ENCODE results near the gene SLAMF1. TPM values are rescaled to one million over a fixed set of nuclear protein-coding genes. Genes with fewer than 3 reads are reported as not detected.

SLAMF1 gene
- total RNA-seq, 2 donors from 2014 or later = not detected

DNA sequence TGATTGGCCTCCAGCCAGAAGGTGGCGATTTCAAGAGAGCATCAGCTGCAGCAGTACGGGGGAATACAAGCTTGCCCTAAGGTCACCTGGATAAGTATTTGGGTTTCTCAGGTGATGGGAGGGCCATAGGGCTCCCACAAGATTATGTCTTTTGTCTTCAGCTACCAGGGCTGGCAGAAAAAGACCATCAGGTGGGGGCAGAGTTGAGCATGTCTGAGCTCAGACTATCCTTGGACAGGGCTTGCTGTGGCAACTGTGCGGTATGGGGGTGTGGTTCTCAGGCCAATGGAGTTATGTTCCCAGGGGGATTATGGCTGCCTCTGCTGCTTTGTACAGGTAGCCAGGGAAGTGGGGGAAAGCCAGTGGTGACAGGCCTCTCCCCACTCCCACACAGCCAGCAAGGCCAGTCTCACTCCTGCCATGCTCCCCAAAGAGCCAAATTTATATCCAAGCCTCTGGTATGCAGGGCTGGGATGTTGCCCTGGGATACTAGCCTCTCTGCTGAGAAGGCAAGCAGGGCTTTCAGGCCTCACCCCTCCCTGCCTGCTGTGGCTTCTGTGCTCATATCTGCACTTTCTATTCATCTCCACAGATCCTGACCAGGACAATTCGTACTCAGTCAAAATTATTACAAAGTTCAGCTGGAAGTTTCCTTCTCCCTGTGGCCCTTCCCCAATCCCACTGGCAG is 40.9 kb downstream of the SLAMF1 start:
- no peak for ATAC-seq
- peak in 1 of 4 donors; percentile 11 for DNase-seq
- Histone ChIP-seq H3K4me3 (no peak overlapping the region), H3K27me3 (no peaks in the 10 kb centered on the region), H3K9me3 (no peaks in the 10 kb centered on the region), H3K4me1 (no peaks in the 10 kb centered on the region), H3K27ac (no peak overlapping the region), H3K36me3 (replicated peaks in 1 of 2; ENCODE audit: insufficient read depth in 1 of 2, low read depth in 2 of 2) (no peaks in the 10 kb centered on the region)
- 83 to 95% methylated on average over 4 of the region's 4 CpGs for WGBS, 2 donors
- intact Hi-C loops (cut with DNase I) = loop anchor here (5.0 kb wide), 1 partner anchor 179 kb away; no protein-coding TSS in a partner anchor
- TF ChIP-seq POLR2A (IDR thresholded peaks at IDR 0.05) = no peak
- TF ChIP-seq, protein P1, sequence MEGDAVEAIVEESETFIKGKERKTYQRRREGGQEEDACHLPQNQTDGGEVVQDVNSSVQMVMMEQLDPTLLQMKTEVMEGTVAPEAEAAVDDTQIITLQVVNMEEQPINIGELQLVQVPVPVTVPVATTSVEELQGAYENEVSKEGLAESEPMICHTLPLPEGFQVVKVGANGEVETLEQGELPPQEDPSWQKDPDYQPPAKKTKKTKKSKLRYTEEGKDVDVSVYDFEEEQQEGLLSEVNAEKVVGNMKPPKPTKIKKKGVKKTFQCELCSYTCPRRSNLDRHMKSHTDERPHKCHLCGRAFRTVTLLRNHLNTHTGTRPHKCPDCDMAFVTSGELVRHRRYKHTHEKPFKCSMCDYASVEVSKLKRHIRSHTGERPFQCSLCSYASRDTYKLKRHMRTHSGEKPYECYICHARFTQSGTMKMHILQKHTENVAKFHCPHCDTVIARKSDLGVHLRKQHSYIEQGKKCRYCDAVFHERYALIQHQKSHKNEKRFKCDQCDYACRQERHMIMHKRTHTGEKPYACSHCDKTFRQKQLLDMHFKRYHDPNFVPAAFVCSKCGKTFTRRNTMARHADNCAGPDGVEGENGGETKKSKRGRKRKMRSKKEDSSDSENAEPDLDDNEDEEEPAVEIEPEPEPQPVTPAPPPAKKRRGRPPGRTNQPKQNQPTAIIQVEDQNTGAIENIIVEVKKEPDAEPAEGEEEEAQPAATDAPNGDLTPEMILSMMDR (IDR thresholded peaks at IDR 0.05) = no peak

DNA sequence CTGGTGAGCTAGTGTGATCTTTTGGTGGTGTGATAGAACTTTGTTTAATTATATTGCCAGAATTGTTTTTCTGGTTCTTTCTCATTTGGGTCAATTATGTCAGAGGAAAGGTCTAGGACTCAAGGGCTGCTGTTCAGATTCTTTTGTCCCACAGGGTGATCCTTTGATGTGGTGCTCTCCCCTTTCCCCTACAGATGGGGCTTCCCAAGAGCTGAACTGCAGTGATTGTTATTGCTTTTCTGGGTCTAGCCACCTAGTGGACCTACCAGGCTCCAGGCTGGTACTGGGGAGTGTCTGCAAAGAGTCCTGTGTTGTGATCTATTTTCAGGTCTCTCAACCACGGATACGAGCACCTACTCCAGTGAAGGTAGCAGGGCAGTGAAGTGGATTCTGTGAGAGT is 41.6 kb downstream of the SLAMF1 start:
- 83 to 100% methylated on average over 2 of the region's 2 CpGs for WGBS, 2 donors
- TF ChIP-seq, protein P1 (IDR thresholded peaks at IDR 0.05) = no peak
- no peak for TF ChIP-seq POLR2A (IDR thresholded peaks at IDR 0.05)
- H3K9me3 ChIP-seq = no peaks in the 10 kb centered on the region
- no peak overlapping the region for H3K4me3 ChIP-seq
- no peak for ATAC-seq
- no peak for DNase-seq
- H3K4me1 ChIP-seq = no peaks in the 10 kb centered on the region
- no peaks in the 10 kb centered on the region for H3K36me3 ChIP-seq (replicated peaks in 1 of 2; ENCODE audit: insufficient read depth in 1 of 2, low read depth in 2 of 2)
- H3K27me3 ChIP-seq = no peaks in the 10 kb centered on the region
- no peak overlapping the region for H3K27ac ChIP-seq
- intact Hi-C loops (cut with DNase I) = loop anchor here (5.0 kb wide), 1 partner anchor 178 kb away; no protein-coding TSS in a partner anchor

DNA sequence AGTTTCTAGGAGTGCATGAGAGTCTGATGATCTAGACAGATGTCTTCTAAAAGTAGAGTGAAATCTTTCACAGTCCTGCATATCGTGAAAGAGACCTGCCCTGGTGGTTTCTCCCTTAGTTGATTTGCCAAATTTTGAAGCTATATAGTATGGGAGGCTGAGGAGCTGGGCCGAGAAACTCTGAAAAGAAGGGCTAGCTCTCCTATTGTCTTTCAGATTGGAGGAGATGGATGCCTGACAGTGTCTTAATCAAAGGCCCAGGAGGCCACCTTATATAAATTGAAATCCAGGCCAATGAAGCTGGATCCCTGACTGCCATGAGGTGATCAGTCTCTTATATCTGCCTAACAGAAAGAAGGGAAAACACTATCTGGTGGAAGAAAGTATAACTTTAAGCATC is 49.1 kb downstream of the SLAMF1 start:
- intact Hi-C loops (cut with DNase I) = no loop called here
- no peak overlapping the region for H3K4me3 ChIP-seq
- ATAC-seq (no peak), DNase-seq (no peak)
- H3K9me3 ChIP-seq = no peaks in the 10 kb centered on the region
- whole genome bisulfite sequencing, 2 donors = 87 to 94% methylated on average over 2 of the region's 2 CpGs
- no peaks in the 10 kb centered on the region for H3K36me3 ChIP-seq (replicated peaks in 1 of 2; ENCODE audit: insufficient read depth in 1 of 2, low read depth in 2 of 2)
- H3K4me1 ChIP-seq = no peaks in the 10 kb centered on the region
- no peak for TF ChIP-seq POLR2A (IDR thresholded peaks at IDR 0.05)
- TF ChIP-seq, protein P1 (IDR thresholded peaks at IDR 0.05) = no peak
- H3K27ac ChIP-seq = no peak overlapping the region
- H3K27me3 ChIP-seq = no peaks in the 10 kb centered on the region

DNA sequence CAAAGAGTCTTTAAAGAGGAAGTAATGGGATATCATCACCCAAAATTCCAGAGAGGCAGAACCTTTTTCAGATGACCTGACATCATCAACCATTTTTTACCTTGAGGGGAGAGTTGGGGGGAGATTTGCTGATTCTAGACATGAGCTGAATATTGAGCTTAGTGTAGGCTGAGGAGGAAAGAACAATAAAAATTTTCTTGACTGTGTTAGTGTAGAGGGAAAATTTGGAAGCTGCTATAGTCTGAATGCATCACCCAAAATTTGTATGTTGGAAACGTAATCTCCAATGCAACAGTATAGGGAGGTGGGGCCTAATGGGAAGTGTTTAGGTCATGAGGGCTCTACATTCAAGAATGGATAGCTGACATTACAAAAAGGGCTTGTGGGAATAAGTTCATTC is 49.8 kb downstream of the SLAMF1 start:
- H3K4me3 ChIP-seq = no peak overlapping the region
- intact Hi-C loops (cut with DNase I) = no loop called here
- H3K9me3 ChIP-seq = no peaks in the 10 kb centered on the region
- 92 to 96% methylated on average over 1 of the region's 1 CpG for WGBS, 2 donors
- no peaks in the 10 kb centered on the region for H3K4me1 ChIP-seq
- no peak for TF ChIP-seq POLR2A (IDR thresholded peaks at IDR 0.05)
- TF ChIP-seq, protein P1 (IDR thresholded peaks at IDR 0.05) = no peak
- ATAC-seq (no peak), DNase-seq (no peak)
- no peaks in the 10 kb centered on the region for H3K36me3 ChIP-seq (replicated peaks in 1 of 2; ENCODE audit: insufficient read depth in 1 of 2, low read depth in 2 of 2)
- H3K27me3 ChIP-seq = no peaks in the 10 kb centered on the region
- no peak overlapping the region for H3K27ac ChIP-seq

DNA sequence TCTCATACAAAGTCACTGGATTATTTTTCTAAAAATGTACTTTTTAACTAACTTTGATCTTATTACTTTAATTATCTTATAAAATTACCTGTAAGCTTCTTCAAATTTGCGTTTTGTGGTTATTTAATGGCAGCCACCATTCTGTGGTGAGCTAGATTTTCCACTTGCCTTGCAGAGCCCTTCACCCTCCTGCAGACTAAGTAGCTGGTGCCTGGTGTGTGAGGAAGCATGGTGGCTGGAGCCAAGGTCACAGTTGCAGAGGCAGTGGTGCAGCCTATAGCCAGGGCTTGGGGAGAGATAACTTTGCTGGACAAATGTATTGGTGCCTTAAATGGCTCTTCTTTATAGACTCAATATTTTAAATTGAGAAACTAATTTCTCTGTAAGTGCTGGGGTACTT is 56.4 kb downstream of the SLAMF1 start:
- TF ChIP-seq POLR2A (IDR thresholded peaks at IDR 0.05) = no peak
- TF ChIP-seq, protein P1 (IDR thresholded peaks at IDR 0.05) = no peak
- ATAC-seq (no peak), DNase-seq (no peak)
- no peak overlapping the region for H3K4me3 ChIP-seq
- H3K27ac ChIP-seq = no peak overlapping the region
- H3K4me1 ChIP-seq = no peaks in the 10 kb centered on the region
- intact Hi-C loops (cut with DNase I) = no loop called here
- H3K27me3 ChIP-seq = no peaks in the 10 kb centered on the region
- WGBS, 2 donors = 68 to 87% methylated on average over 1 of the region's 1 CpG
- H3K36me3 ChIP-seq (replicated peaks in 1 of 2; ENCODE audit: insufficient read depth in 1 of 2, low read depth in 2 of 2) = no peaks in the 10 kb centered on the region
- H3K9me3 ChIP-seq = no peaks in the 10 kb centered on the region

Data from body of pancreas (tissue), 4 donors.